ENCODE data around the gene PHACTR3.

PHACTR3 gene

DNA sequence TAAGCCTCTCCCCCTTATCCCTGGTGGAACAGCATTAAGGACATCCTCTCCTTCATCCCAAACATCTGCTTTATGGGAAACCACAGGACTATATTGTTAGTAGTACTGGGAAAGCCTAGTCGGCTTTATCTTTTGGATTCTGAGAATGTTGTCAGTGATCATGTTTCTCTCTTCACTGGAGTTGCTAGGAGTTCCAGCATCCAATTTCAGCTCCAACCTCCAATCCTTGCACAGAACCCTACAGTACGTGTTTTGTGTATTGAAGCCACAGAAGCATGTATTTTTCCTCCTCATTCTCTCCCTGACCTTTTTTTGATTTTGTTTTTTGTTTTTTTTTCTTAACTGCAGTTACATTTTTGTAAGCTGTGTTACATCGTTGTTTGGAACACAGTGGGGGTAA is 84.0 kb downstream of the PHACTR3 start:
- H3K4me3 ChIP-seq (ENCODE audit: low read depth, low read length), result no peak overlapping the region
- TF ChIP-seq, protein P1, sequence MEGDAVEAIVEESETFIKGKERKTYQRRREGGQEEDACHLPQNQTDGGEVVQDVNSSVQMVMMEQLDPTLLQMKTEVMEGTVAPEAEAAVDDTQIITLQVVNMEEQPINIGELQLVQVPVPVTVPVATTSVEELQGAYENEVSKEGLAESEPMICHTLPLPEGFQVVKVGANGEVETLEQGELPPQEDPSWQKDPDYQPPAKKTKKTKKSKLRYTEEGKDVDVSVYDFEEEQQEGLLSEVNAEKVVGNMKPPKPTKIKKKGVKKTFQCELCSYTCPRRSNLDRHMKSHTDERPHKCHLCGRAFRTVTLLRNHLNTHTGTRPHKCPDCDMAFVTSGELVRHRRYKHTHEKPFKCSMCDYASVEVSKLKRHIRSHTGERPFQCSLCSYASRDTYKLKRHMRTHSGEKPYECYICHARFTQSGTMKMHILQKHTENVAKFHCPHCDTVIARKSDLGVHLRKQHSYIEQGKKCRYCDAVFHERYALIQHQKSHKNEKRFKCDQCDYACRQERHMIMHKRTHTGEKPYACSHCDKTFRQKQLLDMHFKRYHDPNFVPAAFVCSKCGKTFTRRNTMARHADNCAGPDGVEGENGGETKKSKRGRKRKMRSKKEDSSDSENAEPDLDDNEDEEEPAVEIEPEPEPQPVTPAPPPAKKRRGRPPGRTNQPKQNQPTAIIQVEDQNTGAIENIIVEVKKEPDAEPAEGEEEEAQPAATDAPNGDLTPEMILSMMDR (IDR thresholded peaks at IDR 0.05; ENCODE audit: low read depth, low read length, missing control alignments), result no peak
- no peak for DNase-seq (ENCODE audit: low read depth)
- in situ Hi-C loops (cut with HindIII; ENCODE audit: low sequenced_read_pairs), result no loop called here

DNA sequence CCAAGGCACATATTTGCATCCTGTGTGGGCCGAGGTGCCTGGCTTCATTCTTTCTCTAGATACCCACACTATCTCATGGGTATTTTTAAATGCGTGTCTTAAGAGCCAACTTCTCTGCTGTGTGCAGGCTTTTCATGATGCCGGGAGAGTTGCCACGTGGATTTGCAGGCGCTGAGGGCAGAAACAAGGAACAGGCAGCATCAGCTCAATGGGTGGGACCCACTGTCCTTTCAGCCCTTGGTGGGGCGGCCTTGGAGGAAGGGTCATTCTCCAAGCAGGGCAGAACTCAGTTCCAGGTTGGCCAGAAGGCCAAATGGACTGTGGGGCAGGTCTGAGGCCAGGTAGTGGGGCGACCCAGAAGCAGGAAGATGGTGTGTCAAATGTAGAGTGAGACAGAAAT is 84.7 kb downstream of the PHACTR3 start:
- in situ Hi-C loops (cut with HindIII; ENCODE audit: low sequenced_read_pairs), result no loop called here
- no peak for DNase-seq (ENCODE audit: low read depth)

DNA sequence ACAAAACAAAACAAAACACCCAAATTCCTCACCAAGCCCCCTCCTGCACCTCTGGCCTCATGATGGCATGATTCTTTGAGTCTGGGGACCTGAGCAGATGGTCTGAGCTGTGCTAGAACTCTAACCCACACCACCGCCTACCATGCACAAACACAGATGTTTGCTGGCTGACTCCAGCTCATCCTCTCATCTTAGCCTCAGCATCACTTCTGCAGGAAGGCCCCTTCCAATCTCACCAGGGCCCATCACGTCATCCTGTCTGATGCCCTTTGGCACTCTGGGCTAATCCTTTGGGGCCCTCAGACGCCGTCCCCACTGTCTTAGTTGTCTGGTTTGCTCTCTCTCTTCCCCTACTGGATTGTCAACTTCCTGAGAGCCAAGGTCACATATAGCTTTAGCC is 85.8 kb downstream of the PHACTR3 start:
- H3K4me3 ChIP-seq (ENCODE audit: low read depth, low read length), result no peak overlapping the region
- no peak for DNase-seq (ENCODE audit: low read depth)
- in situ Hi-C loops (cut with HindIII; ENCODE audit: low sequenced_read_pairs), result no loop called here
- TF ChIP-seq, protein P1 (IDR thresholded peaks at IDR 0.05; ENCODE audit: low read depth, low read length, missing control alignments), result no peak

More for the DNA sequence above, 84.7 kb downstream of the PHACTR3 start:
- H3K4me3 ChIP-seq (ENCODE audit: low read depth, low read length), result no peak overlapping the region
- TF ChIP-seq, protein P1 (IDR thresholded peaks at IDR 0.05; ENCODE audit: low read depth, low read length, missing control alignments), result no peak

DNA sequence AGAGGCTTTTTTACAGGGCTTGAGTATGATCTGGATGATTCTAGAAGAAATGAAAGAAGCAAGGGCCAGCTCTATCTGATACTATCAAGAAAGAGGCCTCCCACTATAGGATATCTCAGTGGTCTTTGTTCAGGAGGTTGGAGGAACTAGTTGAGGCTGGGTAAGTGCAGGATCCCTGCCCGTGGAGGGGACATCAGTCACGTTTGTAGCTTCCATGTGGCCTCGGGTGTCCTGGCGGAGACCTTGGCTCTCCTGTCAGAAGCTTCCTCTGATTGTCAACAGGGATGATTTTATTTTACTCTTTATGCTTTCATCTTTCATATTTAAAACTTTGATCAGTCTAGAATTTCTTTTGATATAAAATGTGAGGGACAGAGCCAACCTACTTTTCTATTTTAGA is 86.6 kb downstream of the PHACTR3 start:
- TF ChIP-seq, protein P1 (IDR thresholded peaks at IDR 0.05; ENCODE audit: low read depth, low read length, missing control alignments), result no peak
- H3K4me3 ChIP-seq (ENCODE audit: low read depth, low read length), result no peak overlapping the region
- in situ Hi-C loops (cut with HindIII; ENCODE audit: low sequenced_read_pairs), result no loop called here
- no peak for DNase-seq (ENCODE audit: low read depth)

DNA sequence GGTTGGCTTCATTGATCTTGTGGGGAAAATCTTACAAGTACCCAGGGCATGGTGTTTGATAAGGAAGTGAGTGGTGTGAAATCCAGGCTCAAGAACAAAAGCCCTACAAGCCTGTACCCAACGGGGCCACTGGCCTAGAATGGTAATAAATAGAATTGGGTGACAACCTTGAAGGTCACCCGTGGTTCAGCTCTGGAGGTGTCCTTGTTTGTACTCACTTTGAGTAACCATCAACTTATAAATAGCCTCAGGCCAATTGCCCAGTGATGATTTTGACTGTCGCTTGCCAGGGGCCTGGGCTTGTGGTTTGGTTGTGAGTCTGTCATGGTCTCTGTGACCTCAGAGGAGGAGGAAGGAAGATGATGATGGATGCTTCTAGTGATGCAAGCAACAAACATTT is 87.8 kb downstream of the PHACTR3 start:
- TF ChIP-seq, protein P1 (IDR thresholded peaks at IDR 0.05; ENCODE audit: low read depth, low read length, missing control alignments), result no peak
- in situ Hi-C loops (cut with HindIII; ENCODE audit: low sequenced_read_pairs), result no loop called here
- no peak for DNase-seq (ENCODE audit: low read depth)
- no peak overlapping the region for H3K4me3 ChIP-seq (ENCODE audit: low read depth, low read length)

DNA sequence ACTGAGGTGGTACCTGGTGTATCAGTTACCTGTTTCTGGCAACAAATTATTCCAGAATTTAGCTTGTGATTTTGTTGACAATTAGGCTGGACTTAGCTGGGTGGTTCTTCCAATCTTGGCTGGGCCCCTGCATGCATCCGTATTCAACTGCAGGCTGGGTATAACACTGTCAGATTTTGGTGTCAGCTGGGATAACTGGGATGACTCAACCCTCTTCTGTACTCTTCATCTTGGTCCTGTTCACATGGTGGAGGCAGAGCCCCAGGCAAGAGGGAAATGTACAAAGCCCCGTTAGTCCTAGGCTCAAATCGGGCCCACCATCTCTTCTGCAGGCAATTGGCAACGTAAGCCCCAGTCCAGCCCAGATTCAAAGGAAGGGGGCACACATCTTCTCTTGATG is 89.2 kb downstream of the PHACTR3 start:
- no peak overlapping the region for H3K4me3 ChIP-seq (ENCODE audit: low read depth, low read length)
- no peak for DNase-seq (ENCODE audit: low read depth)
- TF ChIP-seq, protein P1 (IDR thresholded peaks at IDR 0.05; ENCODE audit: low read depth, low read length, missing control alignments), result no peak
- in situ Hi-C loops (cut with HindIII; ENCODE audit: low sequenced_read_pairs), result no loop called here

DNA sequence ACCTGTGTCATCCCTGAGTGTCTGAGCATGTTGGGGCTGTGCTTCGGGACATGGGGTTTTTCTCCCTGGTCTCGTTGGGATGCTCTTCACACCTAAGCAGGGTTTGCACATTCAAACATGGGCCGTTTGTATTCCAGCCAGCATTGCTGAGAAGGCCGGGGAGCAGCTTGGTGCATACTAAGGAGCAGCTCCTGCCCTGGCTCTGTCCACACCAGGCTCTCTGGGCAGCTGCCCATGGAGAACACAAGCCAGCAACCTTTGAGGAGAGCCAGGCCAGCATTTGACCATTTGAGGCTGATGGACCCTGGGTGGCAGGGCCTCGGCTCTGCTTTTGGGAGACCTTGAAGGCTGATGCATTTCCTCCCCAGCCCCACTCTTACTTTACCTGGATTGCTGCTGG is 92.1 kb downstream of the PHACTR3 start:
- in situ Hi-C loops (cut with HindIII; ENCODE audit: low sequenced_read_pairs), result no loop called here
- H3K4me3 ChIP-seq (ENCODE audit: low read depth, low read length), result no peak overlapping the region
- no peak for DNase-seq (ENCODE audit: low read depth)
- TF ChIP-seq, protein P1 (IDR thresholded peaks at IDR 0.05; ENCODE audit: low read depth, low read length, missing control alignments), result no peak
